ENCODE measurements around the gene RNF146.

DNA sequence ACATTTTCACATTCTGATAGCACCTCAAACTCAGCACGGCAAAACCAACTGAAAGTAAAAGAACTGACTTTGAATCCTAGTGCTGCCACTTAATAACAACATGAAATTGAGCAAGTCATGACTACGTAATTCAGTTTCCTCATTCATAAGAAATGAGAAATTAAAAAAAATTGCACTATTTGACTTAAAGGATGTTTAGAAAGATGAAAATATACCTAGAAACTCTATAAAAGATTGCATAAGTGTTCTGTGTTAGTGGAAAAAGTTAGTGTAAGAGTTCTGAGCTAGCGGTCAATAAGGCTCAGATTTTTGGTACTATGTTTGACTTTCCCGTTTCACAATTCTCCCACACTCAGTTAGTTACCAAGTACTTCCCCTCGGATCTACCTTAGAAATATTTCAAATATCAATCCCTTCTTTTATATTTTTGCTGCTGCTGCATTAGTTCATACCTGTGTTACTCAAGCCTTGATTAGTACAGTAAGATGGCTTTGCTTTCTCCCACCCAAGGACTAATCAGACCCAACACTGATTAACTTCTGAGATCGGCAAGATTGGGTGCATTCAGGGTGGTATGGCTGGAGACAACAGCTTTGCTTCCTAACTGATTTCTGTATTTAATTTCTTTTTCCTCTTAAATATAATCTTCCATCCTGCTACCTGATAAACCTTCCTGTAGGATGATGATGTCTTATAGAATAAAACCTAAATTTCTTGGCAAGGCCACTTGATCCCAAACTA, 50.9 kb downstream of the RNF146 start:
- TF ChIP-seq CTCF (IDR thresholded peaks at IDR 0.05; ENCODE audit: poor library complexity) = no peak
- TF ChIP-seq EZH2 (IDR thresholded peaks at IDR 0.05; ENCODE audit: borderline replicate concordance) = no peak
- TF ChIP-seq EZH2phosphoT487 (IDR thresholded peaks at IDR 0.05; ENCODE audit: low read depth, severe bottlenecking, unreplicated experiment) = no peak
